H9 (cell line): Measurements from ENCODE around the gene TPGS1. TPM values are rescaled to one million over a fixed set of nuclear protein-coding genes. Genes with fewer than 3 reads are reported as not detected.

ENCODE experiments used
- DNase-seq: peaks from one replicate; pipeline ENCODE4 v3.0.0-alpha.2; 2017
- H2AFZ ChIP-seq: one replicate; pipeline ENCODE4 v1.6.1; 2013; ENCODE audit warnings: mild to moderate bottlenecking, low read length, control low read depth, moderate library complexity
- H2AK5ac ChIP-seq: 2 replicates; pipeline ENCODE4 v1.6.1; 2013; ENCODE audit warnings: low read length, control low read depth, mixed read lengths; ENCODE audit not compliant: insufficient read length
- H2BK120ac ChIP-seq: one replicate; pipeline ENCODE4 v1.6.1; 2013; ENCODE audit warnings: low read depth, mild to moderate bottlenecking, low read length, control low read depth, inconsistent platforms; ENCODE audit not compliant: poor library complexity, severe bottlenecking
- H2BK12ac ChIP-seq: 2 replicates; pipeline ENCODE4 v1.6.1; 2013; ENCODE audit warnings: low read length, control low read depth, mixed read lengths, low read depth; ENCODE audit not compliant: insufficient read length
- H2BK15ac ChIP-seq: 2 replicates; pipeline ENCODE4 v1.6.1; 2013; ENCODE audit warnings: low read depth, low read length, control low read depth
- H2BK20ac ChIP-seq: one replicate; pipeline ENCODE4 v1.6.1; 2013; ENCODE audit warnings: low read depth, mild to moderate bottlenecking, low read length, control low read depth, inconsistent platforms; ENCODE audit not compliant: poor library complexity, severe bottlenecking
- H2BK5ac ChIP-seq: 2 replicates; pipeline ENCODE4 v1.6.1; 2013; ENCODE audit warnings: low read length, control low read depth, mixed read lengths; ENCODE audit not compliant: insufficient read length
- H3K14ac ChIP-seq: 2 replicates; pipeline ENCODE4 v1.6.1; 2013; ENCODE audit warnings: low read length, control low read depth; ENCODE audit not compliant: insufficient read depth
- H3K18ac ChIP-seq: 2 replicates; pipeline ENCODE4 v1.6.1; 2013; ENCODE audit warnings: low read depth, mild to moderate bottlenecking, mixed read lengths, low read length, control low read depth; ENCODE audit not compliant: insufficient read length
- H3K23ac ChIP-seq: 2 replicates; pipeline ENCODE4 v1.6.1; 2013; ENCODE audit warnings: low read length, control low read depth, mixed read lengths, low read depth; ENCODE audit not compliant: insufficient read length
- H3K23me2 ChIP-seq: 2 replicates; pipeline ENCODE4 v1.6.1; 2013; ENCODE audit warnings: low read depth, mild to moderate bottlenecking, mixed read lengths, low read length, control low read depth; ENCODE audit not compliant: insufficient read length, poor library complexity, severe bottlenecking
- H3K27ac ChIP-seq: 2 replicates; pipeline ENCODE4 v1.5.1; 2013; ENCODE audit warnings: low read length, control low read depth, mixed read lengths, low read depth; ENCODE audit not compliant: insufficient read length
- H3K27me3 ChIP-seq: 2 replicates; pipeline ENCODE4 v1.6.1; 2013; ENCODE audit warnings: low read length, control low read depth, inconsistent platforms; ENCODE audit not compliant: insufficient read depth
- H3K4ac ChIP-seq: 2 replicates; pipeline ENCODE4 v1.6.1; 2013; ENCODE audit warnings: low read depth, mild to moderate bottlenecking, control low read depth, inconsistent platforms, low read length, moderate library complexity
- H3K4me1 ChIP-seq: 2 replicates; pipeline ENCODE4 v1.6.1; 2013; ENCODE audit warnings: low read length, control low read depth, inconsistent platforms; ENCODE audit not compliant: insufficient read depth
- H3K4me2 ChIP-seq: 2 replicates; pipeline ENCODE4 v1.6.1; 2013; ENCODE audit warnings: low read length, control low read depth, mixed read lengths; ENCODE audit not compliant: insufficient read length, insufficient read depth
- H3K56ac ChIP-seq: 2 replicates; pipeline ENCODE4 v1.6.1; 2013; ENCODE audit warnings: low read depth, mild to moderate bottlenecking, mixed read lengths, low read length, control low read depth; ENCODE audit not compliant: insufficient read length
- H3K79me1 ChIP-seq: 2 replicates; pipeline ENCODE4 v1.6.1; 2013; ENCODE audit warnings: low read depth, mild to moderate bottlenecking, moderate library complexity, low read length, control low read depth, inconsistent platforms; ENCODE audit not compliant: insufficient read depth, poor library complexity, severe bottlenecking
- H3K79me2 ChIP-seq: 2 replicates; pipeline ENCODE4 v1.6.1; 2013; ENCODE audit warnings: low read length, control low read depth, inconsistent platforms; ENCODE audit not compliant: insufficient read depth
- H3K9ac ChIP-seq: 2 replicates; pipeline ENCODE4 v1.6.1; 2013; ENCODE audit warnings: low read length, control low read depth, mixed read lengths; ENCODE audit not compliant: insufficient read length; ENCODE audit errors: extremely low read depth
- H3K9me3 ChIP-seq: one replicate; pipeline ENCODE4 v1.6.1; 2013; ENCODE audit warnings: low read depth, low read length, inconsistent platforms; ENCODE audit not compliant: control insufficient read depth
- H3T11ph ChIP-seq: one replicate; pipeline ENCODE4 v1.6.1; 2013; ENCODE audit warnings: mild to moderate bottlenecking, low read length, control low read depth, inconsistent platforms
- H4K20me1 ChIP-seq: one replicate; pipeline ENCODE4 v1.6.1; 2013; ENCODE audit not compliant: control insufficient read depth, insufficient read length, insufficient read depth
- H4K5ac ChIP-seq: 2 replicates; pipeline ENCODE4 v1.6.1; 2013; ENCODE audit warnings: low read depth, mild to moderate bottlenecking, mixed read lengths, low read length, control low read depth; ENCODE audit not compliant: insufficient read length
- H4K8ac ChIP-seq: replicated peaks from 2 replicates; pipeline ENCODE4 v1.6.1; 2013; ENCODE audit warnings: low read length, control low read depth, mixed read lengths, low read depth; ENCODE audit not compliant: insufficient read length
- H4K91ac ChIP-seq: 2 replicates; pipeline ENCODE4 v1.6.1; 2013; ENCODE audit warnings: low read depth, mild to moderate bottlenecking, moderate library complexity, mixed read lengths, low read length, control low read depth; ENCODE audit not compliant: insufficient read length
- H3K27ac Mint-ChIP-seq, 3 experiments: 2 replicates in 2 of 3; 3 replicates in 1 of 3; pipeline ENCODE4 v1.8.0; 2020 to 2021; ENCODE audit warnings: mixed read lengths in 3 of 3, mild to moderate bottlenecking in 1 of 3, moderate library complexity in 1 of 3
- H3K27me3 Mint-ChIP-seq: 2 replicates; pipeline ENCODE4 v1.8.0; 2021; ENCODE audit warnings: low read depth, mild to moderate bottlenecking, moderate library complexity, mixed read lengths
- H3K36me3 Mint-ChIP-seq, 3 experiments: 2 replicates in 2 of 3; 3 replicates in 1 of 3; pipeline ENCODE4 v1.8.0; 2020 to 2021; ENCODE audit warnings: low read depth in 3 of 3, mixed read lengths in 3 of 3; ENCODE audit not compliant: insufficient read depth in 1 of 3
- H3K4me1 Mint-ChIP-seq, 2 experiments: 2 replicates each; pipeline ENCODE4 v1.8.0; 2020; ENCODE audit warnings: mixed read lengths in 2 of 2
- H3K4me3 Mint-ChIP-seq, 2 experiments: 2 replicates in 1 of 2; 3 replicates in 1 of 2; pipeline ENCODE4 v1.8.0; 2020 to 2021; ENCODE audit warnings: mild to moderate bottlenecking in 2 of 2, mixed read lengths in 2 of 2, moderate library complexity in 1 of 2
- H3K9me3 Mint-ChIP-seq, 2 experiments: 2 replicates in 1 of 2; 3 replicates in 1 of 2; pipeline ENCODE4 v1.8.0; 2020; ENCODE audit warnings: mild to moderate bottlenecking in 2 of 2, mixed read lengths in 2 of 2, moderate library complexity in 1 of 2
- CTCF ChIP-seq: fragments of 200-600 bp; sonication (generic); conservative IDR thresholded peaks from 3 replicates; pipeline ENCODE4 v1.8.0; 2021; ENCODE audit warnings: antibody characterized with exemption, mild to moderate bottlenecking
- WGBS: extraction: QIAGEN DNeasy Blood & Tissue Kit; methylation state at CpG from one replicate; pipeline ENCODE4 v1.1.7; 2013; ENCODE audit warnings: missing lambda C conversion rate, low lambda C conversion rate, mixed read lengths; ENCODE audit not compliant: insufficient read length; ENCODE audit errors: extremely low coverage; 5-methylcytosine and 5-hydroxymethylcytosine counted together
- total RNA-seq: library from RNA; stranded (reverse); gene quantifications from 2 replicates; pipeline ENCODE4 v1.2.1, GENCODE V29; 2021

Gene TPGS1
- total RNA-seq, 1 experiment from 2014 or later: 7.4 TPM

GRCh38 chr19:566844-567243 lies 59.5 kb downstream of the TPGS1 start:
- Histone ChIP-seq H4K91ac (no peak overlapping the region), H3K18ac (no peak overlapping the region), H2BK12ac (no peak overlapping the region), H3K9ac (no peak overlapping the region), H2BK5ac (no peak overlapping the region), H3K79me2 (no peaks in the 10 kb centered on the region), H4K5ac (no peak overlapping the region), H3K14ac (no peak overlapping the region), H3K27ac (no peak overlapping the region), H3T11ph (no peak overlapping the region), H2AFZ (no peak overlapping the region), H3K4ac (no peak overlapping the region), H2BK120ac (no peak overlapping the region), H3K9me3 (no peaks in the 10 kb centered on the region), H3K79me1 (no peaks in the 10 kb centered on the region), H3K56ac (no peak overlapping the region), H4K8ac (no peak overlapping the region), H3K27me3 (no peaks in the 10 kb centered on the region), H3K4me1 (no peaks in the 10 kb centered on the region; the same call in 1 of the 2 replicates), H2BK15ac (no peak overlapping the region), H2AK5ac (no peak overlapping the region), H4K20me1 (no peaks in the 10 kb centered on the region), H2BK20ac (no peak overlapping the region), H3K23ac (no peak overlapping the region), H3K4me2 (no peak overlapping the region), H3K23me2 (peaks cover 7% of the 10 kb centered on the region)
- no peak overlapping the region for H3K27ac Mint-ChIP-seq
- WGBS: no CpG with 5 or more reads among the region's 16 CpGs
- TF ChIP-seq CTCF: no peak
- H3K4me1 Mint-ChIP-seq: peaks cover 17 to 19% of the 10 kb centered on the region in 2 experiments
- no peak overlapping the region for H3K4me3 Mint-ChIP-seq
- H3K27me3 Mint-ChIP-seq: peaks cover 33% of the 10 kb centered on the region
- peaks cover 26% of the 10 kb centered on the region in 2 experiments for H3K9me3 Mint-ChIP-seq
- H3K36me3 Mint-ChIP-seq: peaks cover 12 to 21% (median 15%) of the 10 kb centered on the region in 3 experiments
- no peak for DNase-seq
